Measurements from ENCODE around the gene PLB1.

Gene PLB1

GRCh38 chr2:28566521-28567041 lies 70.7 kb downstream of the PLB1 start:
- DNase-seq = peak; percentile 66

GRCh38 chr2:28567061-28567471 lies 71.2 kb downstream of the PLB1 start:
- no peak for DNase-seq

- no peak for DNase-seq
Measured at GRCh38 chr2:28568036-28568435, 72.2 kb downstream of the PLB1 start.

- no peak for DNase-seq
Measured at GRCh38 chr2:28568533-28568932, 72.7 kb downstream of the PLB1 start.

- DNase-seq = no peak
Measured at GRCh38 chr2:28570431-28570830, 74.6 kb downstream of the PLB1 start.

- DNase-seq = no peak
Measured at GRCh38 chr2:28576714-28577113, 80.9 kb downstream of the PLB1 start.

GRCh38 chr2:28577791-28578680 lies 82.2 kb downstream of the PLB1 start:
- DNase-seq = no peak

- DNase-seq = no peak
Measured at GRCh38 chr2:28578774-28579173, 82.9 kb downstream of the PLB1 start.

- no peak for DNase-seq
Measured at GRCh38 chr2:28579606-28580005, 83.7 kb downstream of the PLB1 start.

GRCh38 chr2:28580078-28580477 lies 84.2 kb downstream of the PLB1 start:
- no peak for DNase-seq

GRCh38 chr2:28581312-28581711 lies 85.5 kb downstream of the PLB1 start:
- no peak for DNase-seq

GRCh38 chr2:28582152-28582551 lies 86.3 kb downstream of the PLB1 start:
- no peak for DNase-seq

GRCh38 chr2:28582595-28582994 lies 86.7 kb downstream of the PLB1 start:
- no peak for DNase-seq

GRCh38 chr2:28583899-28584553 lies 88.2 kb downstream of the PLB1 start:
- DNase-seq = peak; percentile 89

GRCh38 chr2:28586867-28587266 lies 91.0 kb downstream of the PLB1 start:
- peak; percentile 12 for DNase-seq

- DNase-seq = no peak
Measured at GRCh38 chr2:28587526-28588291, 91.8 kb downstream of the PLB1 start.

- DNase-seq = no peak
Measured at GRCh38 chr2:28588292-28588670, 92.4 kb downstream of the PLB1 start.

GRCh38 chr2:28589746-28590463 lies 94.0 kb downstream of the PLB1 start:
- DNase-seq = no peak

- DNase-seq = no peak
Measured at GRCh38 chr2:28590496-28591301, 94.8 kb downstream of the PLB1 start.

- DNase-seq = no peak
Measured at GRCh38 chr2:28591711-28592335, 96.0 kb downstream of the PLB1 start.

- no peak for DNase-seq
Measured at GRCh38 chr2:28592481-28592880, 96.6 kb downstream of the PLB1 start.
